Esophagus muscularis mucosa (tissue), 4 donors: ENCODE results near the gene CFAP97.

Experiments
- CTCF ChIP-seq, 3 experiments: fragments of 200-600 bp in 2 of 3; fragments of 450-650 bp in 1 of 3; sonication (generic) in 2 of 3; IDR thresholded peaks; one replicate each; pipeline ENCODE4 v1.5.1; 2017 to 2019; ENCODE audit warnings: antibody characterized with exemption in 3 of 3, mild to moderate bottlenecking in 2 of 3, moderate library complexity in 1 of 3
- EP300 ChIP-seq: sonication (generic); formaldehyde crosslinking; IDR thresholded peaks from one replicate; pipeline ENCODE4 v1.6.1; 2017; ENCODE audit warnings: antibody characterized with exemption
- POLR2A ChIP-seq: fragments of 450-650 bp; IDR thresholded peaks from one replicate; pipeline ENCODE4 v1.6.1; 2017; ENCODE audit warnings: antibody characterized with exemption, moderate library complexity, mild to moderate bottlenecking, low read depth
- POLR2AphosphoS5 ChIP-seq, 2 donors: sonication (generic); formaldehyde crosslinking; IDR thresholded peaks; one replicate each; pipeline ENCODE4 v1.6.1; 2017; ENCODE audit warnings: antibody characterized with exemption in 2 of 2

GRCh38 chr4:185165605-185166063 is 38.2 kb downstream of the CFAP97 start:
- TF ChIP-seq CTCF (IDR thresholded peaks at IDR 0.05) (no peak), POLR2A (no peak), EP300 (no peak), POLR2AphosphoS5 (IDR thresholded peaks at IDR 0.05) (no peak)
